HG02973 (cell line): Measurements from ENCODE around the gene LRRC75A.
"Not testable (repeated sequence)": the region's sequence is repeated elsewhere in the genome, so short reads cannot be mapped to it uniquely, and the experiment has no call there.

ENCODE experiments used
- ATAC-seq: cut with Tn5 transposase; IDR thresholded peaks from one replicate; pipeline ENCODE4 v1.9.1; 2021; ENCODE audit warnings: moderate library complexity; ENCODE audit not compliant: unreplicated experiment

The LRRC75A gene, protein sequence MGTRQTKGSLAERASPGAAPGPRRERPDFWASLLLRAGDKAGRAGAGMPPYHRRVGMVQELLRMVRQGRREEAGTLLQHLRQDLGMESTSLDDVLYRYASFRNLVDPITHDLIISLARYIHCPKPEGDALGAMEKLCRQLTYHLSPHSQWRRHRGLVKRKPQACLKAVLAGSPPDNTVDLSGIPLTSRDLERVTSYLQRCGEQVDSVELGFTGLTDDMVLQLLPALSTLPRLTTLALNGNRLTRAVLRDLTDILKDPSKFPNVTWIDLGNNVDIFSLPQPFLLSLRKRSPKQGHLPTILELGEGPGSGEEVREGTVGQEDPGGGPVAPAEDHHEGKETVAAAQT

DNA sequence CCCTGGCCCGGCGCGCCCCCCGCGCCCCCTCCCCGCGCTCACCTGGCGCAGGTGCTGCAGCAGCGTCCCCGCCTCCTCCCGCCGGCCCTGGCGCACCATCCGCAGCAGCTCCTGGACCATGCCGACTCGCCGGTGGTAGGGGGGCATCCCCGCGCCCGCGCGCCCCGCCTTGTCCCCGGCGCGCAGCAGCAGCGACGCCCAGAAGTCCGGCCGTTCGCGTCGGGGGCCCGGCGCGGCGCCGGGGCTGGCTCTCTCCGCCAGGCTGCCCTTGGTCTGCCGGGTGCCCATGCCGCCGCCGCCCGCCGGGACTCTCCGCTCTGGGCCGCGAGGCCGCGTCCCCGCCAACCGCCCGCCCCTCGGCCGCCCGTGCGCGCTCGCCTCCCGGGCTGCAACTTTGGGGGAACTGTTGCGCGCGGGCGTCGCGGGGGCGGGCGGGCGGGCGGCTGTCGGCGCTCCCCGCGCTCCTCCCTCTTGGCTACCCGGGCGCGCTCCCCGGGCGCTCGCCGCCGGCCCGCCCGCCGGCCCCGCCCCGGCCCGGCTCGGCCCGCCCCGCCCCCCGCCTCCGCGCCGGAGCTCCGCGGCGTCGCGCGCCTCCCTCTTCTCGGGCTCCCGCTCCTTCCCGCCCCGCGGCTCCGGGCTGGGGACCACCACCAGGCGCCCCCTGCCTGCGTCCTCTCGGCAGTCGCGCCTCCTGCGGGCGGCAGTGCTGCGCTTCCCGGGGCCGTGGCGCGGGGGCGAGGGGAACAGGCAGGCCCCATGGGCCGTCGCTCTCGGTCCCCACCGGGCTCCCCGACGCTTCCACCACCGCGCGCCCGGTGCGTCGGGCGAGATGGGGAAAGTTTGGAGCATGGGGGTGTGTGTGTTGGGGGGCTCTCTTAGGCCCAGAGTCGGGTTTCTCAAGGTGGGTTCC lies at the start of gene LRRC75A:
Gene LRRC75A (minus strand): TSS at position 491 of the 910 bp plus-strand sequence. CDS start 203 bp downstream, at position 288.
- no peak for ATAC-seq

DNA sequence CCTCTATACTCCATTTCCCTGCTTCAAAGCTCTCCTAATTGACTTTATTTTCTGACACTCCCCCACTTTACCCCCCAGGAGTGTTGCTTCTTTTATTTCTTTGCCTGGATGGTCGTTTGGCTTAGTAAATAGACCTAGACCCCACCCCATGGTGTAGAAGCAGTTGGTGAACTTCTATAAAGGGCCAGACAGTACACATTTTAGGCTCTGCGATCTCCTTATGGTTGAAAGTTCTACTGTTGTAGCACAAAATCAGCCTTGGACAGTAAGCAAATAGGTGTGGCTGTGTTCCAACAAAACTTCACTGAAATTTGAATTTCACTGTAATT lies 45.1 kb upstream of the LRRC75A start:
- no peak for ATAC-seq

DNA sequence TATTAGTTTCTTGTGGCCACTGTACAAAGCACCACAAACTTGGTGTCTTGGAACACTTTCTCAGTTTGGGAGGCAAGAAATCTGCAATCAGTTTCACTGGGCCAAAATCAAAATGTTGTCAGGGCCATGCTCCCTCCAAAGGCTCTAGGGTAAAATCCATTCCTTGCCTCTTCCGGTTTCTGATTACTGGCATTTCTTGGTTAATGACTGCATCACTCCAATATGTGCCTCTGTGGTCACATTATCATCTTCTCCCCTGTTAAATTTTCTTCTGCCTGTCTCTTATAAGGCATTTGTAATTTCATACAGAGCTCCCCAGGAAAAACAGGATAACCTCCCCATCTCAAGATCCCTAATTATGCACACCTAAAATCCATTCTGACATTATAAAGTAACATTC lies 42.2 kb upstream of the LRRC75A start:
- ATAC-seq = no peak

- ATAC-seq = no peak
Measured at GRCh38 chr17:16529906-16530305, 37.9 kb upstream of the LRRC75A start.

GRCh38 chr17:16527298-16527697 lies 35.3 kb upstream of the LRRC75A start:
- no peak for ATAC-seq

- not testable (repeated sequence) for ATAC-seq
Measured at GRCh38 chr17:16525556-16525955, 33.6 kb upstream of the LRRC75A start.

- no peak for ATAC-seq
Measured at GRCh38 chr17:16521070-16521727, 29.2 kb upstream of the LRRC75A start.

GRCh38 chr17:16519021-16519420 lies 27.0 kb upstream of the LRRC75A start:
- no peak for ATAC-seq

DNA sequence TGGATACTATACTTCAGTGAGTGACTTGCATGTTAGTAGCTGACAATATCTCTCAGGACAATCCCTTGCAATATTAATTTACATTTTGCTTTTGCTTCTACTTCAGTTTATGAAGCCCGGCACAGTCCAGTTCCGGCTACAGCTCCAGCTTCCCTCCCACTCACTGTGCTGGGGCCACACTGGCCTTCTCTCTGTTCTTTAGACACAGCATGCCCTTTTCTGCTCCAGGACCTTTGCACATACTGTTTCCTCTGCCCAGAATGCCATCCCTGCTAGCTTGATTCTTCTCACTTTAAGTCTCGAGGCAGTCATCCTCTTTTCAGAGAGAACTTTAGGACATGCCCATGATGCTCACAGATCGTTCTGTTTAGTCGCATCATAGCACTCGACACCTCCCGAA lies 25.5 kb upstream of the LRRC75A start:
- no peak for ATAC-seq

- ATAC-seq = no peak
Measured at GRCh38 chr17:16516594-16517051, 24.6 kb upstream of the LRRC75A start.

- ATAC-seq = no peak
Measured at GRCh38 chr17:16515933-16516332, 23.9 kb upstream of the LRRC75A start.

DNA sequence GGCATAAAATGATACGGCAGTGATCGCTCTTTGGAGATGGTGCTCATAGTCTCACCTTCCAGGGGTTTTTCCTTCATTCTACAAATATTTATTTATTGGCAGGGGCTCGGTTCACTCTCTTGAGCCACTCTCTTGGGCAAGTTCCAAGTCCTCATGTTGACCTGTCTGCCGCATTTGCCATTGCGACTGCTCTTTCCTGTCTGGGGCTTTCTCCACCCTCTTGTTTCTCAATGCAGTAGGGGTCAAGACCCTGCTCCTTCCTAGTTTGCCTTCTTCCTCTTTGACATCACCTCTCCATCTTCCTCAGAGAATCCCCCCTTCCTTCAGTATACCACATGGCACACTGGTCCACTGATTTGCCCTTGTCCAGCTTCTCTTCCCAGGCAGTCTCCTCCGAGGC lies 21.9 kb upstream of the LRRC75A start:
- ATAC-seq = no peak

DNA sequence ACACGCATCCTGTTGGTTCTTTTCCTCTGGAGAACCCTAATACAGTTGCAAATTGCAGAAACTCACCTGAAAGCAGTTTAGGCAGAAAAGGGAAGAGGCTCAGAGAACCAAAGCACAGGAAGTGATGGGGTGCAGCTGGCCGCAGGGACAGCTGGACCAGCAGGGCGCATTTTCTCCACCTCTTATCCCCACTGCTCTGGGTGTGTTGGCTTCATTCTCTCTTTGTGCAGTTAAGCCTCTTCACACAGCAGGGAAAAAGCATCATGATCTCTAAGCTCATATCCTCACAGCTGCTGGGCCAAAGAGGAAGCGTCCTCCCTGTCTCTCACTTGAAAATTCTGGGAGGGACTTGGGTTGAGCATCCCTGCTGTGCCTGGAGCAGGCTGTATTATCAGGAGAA lies 20.0 kb upstream of the LRRC75A start:
- no peak for ATAC-seq

GRCh38 chr17:16511593-16511992 lies 19.6 kb upstream of the LRRC75A start:
- ATAC-seq = no peak

DNA sequence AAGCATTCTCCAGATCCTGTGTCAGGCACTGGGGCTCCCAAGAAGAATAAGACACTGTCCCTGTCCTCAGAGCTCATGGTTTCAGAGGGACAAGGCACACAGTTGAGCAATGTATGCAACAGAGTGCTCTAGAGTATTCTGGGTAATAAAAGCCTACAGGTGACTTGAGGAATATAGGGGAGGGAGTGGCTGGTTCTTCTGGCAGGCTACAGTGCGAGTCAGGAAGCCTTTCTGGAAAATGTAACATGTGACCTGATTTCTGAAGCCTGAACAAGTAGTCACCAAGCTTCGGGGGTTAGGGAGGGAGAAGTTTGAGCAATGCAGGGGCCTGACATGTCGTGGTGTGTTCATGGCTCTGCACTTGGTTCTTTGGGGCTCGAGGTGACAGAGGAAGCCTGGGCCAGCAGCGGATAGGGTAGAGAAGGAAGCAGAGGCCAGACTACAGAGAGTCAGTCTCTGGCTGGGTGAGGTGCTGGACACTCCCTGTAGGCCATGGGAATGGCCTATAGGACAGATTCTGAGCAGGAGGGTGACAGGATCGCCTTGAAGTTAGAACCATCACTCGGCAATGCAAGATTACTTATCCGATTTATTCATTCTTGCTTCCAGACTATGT lies 16.0 kb upstream of the LRRC75A start:
- ATAC-seq = no peak

GRCh38 chr17:16506188-16506587 lies 14.2 kb upstream of the LRRC75A start:
- no peak for ATAC-seq

- no peak for ATAC-seq
Measured at GRCh38 chr17:16504984-16505383, 13.0 kb upstream of the LRRC75A start.

DNA sequence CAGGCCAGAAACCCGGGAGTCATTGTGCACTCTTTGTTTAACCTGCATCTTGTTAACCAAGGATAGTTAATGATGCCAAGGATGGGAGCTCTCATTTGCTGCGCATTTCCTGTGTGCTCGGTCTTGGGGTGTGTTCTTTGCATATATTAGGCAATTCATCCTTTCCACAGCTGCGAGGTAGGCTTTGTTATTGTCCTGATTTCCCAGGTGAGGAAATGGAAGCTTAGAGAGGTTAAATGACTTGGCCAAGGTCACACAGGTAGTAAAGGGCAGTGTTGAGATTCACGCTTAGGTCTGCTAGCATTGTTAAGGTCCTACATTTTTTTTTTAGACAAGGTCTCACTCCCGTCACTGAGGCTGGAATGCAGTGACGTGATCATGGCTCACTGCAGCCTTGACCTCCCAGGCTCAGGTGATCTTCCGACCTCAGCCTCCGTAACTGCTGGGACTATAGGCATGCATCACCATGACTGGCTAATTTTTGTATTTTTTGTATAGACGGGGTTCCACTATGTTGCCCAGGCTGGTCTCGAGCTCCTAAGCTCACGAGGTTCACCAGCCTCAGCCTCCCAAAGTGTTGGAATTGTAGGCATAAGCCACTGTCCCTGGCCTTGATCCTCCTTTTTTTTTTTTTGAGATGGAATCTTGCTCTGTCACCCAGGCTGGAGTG lies 5.0 kb upstream of the LRRC75A start:
- no peak for ATAC-seq

- ATAC-seq = no peak
Measured at GRCh38 chr17:16495980-16496819, 4.2 kb upstream of the LRRC75A start.

- no peak for ATAC-seq
Measured at GRCh38 chr17:16495561-16495960, 3.6 kb upstream of the LRRC75A start.
